Occipital lobe (tissue), 2 donors: ENCODE measurements around the gene TMIGD1. TPM values are rescaled to one million over a fixed set of nuclear protein-coding genes. Genes with fewer than 3 reads are reported as not detected.
"Not testable (repeated sequence)": the region's sequence is repeated elsewhere in the genome, so short reads cannot be mapped to it uniquely, and the experiment has no call there.

Experiments used
- DNase-seq: peaks from one replicate; lab custom pipeline; 2025; lab: John Stamatoyannopoulos, UW
- total RNA-seq: library from RNA; depleted of rRNA; stranded (reverse); fragments of >200 nt; gene quantifications from one replicate; pipeline ENCODE4 v1.2.3, GENCODE V29; 2014

Gene TMIGD1
- total RNA-seq, 1 donor from 2014 or later, result not detected

- no peak for DNase-seq
Observed at GRCh38 chr17:30358055-30358760, 24.4 kb upstream of the TMIGD1 start.

- no peak for DNase-seq
Observed at GRCh38 chr17:30357476-30357875, 23.6 kb upstream of the TMIGD1 start.

DNA sequence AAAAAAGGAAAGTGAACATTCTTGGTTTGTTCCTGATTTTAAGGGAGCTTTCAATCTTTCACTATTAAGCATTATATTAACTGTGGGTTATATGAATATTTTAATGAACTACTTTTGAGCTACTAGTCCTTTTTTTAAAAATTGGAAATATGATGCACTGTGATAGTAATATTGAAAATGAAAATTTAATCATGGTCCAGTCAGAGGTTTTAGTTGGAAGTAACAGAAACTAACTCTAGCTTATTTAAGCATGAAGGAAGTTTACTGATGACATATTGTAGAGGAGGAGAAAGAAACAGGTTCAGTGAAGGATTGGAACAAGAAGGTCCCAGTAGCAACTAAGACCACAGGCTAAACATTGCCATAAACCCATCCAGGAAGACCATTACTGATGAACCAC lies 20.8 kb upstream of the TMIGD1 start:
- no peak for DNase-seq

DNA sequence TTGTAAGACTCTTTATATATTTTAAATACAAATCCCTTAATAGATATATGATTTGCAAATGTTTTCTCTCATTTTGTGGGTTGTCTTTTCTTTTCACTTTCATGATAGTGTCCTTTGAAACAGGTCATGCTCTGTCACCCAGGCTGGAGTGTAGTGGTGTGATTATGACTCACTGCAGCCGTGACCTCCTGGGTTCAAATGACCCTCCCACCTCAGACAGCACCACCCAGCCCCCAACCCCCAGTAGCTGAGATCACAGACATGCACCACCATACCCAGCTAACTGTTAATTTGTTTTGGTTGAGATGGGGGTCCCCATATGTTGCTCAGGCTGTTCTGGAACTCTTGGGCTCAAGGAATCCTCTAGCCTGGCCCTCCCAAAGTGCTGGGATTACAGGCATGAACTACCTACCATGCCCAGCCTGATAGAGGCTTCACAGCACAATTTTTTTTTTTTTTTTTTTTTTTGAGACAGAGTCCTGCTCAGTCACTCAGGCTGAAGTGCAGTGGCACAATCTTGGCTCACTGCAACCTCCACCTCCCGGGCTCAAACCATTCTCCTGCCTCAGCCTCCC lies 18.5 kb upstream of the TMIGD1 start:
- no peak for DNase-seq

DNA sequence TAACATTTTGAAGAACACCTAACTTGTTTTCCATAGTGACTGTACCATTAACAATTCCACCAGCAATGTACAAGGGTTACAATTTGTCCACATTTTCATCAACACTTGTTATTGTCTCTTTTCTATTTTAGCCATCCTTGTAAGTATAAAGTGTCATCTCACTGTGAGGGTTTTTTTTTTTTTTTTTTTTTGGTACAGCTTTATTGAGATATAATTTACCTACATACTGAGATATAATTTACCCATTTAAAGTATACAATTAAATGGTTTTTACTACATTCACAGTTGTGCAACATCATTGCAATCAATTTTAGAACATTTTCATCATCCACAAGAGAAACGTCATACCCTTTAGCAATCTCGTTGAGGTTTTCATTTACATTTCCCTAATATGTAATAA lies 17.9 kb upstream of the TMIGD1 start:
- DNase-seq, result no peak

GRCh38 chr17:30351263-30351662 lies 17.4 kb upstream of the TMIGD1 start:
- DNase-seq, result not testable (repeated sequence)

DNA sequence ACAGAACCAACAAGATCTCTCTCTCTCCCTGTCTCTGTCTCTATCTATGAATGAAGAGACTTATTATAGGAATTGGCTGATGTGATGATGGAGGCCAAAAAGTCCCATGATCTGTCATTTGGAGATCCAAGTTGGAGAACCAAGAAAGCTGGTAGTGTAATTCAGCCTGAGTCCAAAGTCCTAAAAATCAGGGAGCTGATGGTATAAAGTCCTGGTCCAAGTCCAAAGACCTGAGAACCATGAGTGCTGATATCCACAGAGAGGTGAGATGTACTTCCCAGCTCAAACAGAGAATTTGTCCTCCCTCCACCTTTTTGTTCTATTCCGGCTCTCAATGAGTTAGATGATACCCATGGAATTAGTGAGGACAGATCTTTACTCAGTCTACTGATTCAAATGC lies 15.4 kb upstream of the TMIGD1 start:
- no peak for DNase-seq

- DNase-seq, result no peak
Observed at GRCh38 chr17:30347488-30347887, 13.6 kb upstream of the TMIGD1 start.

DNA sequence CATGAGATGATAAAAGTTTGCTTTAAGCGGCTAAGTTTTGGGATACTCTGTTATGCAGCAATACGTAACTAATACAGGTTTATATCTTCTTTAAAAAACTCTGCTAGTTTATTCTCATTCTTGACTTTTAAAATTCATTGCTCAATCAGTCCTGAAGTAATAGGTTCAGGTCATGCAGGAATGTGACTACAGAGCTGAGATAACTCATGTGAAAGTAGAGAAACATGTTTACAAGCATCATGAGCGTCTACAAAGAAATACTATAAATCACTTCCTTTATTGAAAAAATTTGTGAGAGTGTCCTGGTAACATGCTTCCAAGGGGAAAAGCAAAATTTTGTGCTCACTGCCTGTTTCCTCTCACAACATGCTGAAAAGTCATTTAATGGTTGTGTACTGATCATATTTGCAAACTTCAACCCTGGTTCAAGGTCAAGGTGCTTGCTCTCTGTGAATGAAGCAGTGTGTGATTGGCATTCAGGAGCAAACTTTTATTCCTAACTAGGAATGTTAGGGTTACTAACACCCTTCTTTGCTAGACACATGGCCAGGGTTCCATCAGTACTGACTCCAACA lies 12.5 kb upstream of the TMIGD1 start:
- no peak for DNase-seq

GRCh38 chr17:30345527-30346075 lies 11.7 kb upstream of the TMIGD1 start:
- no peak for DNase-seq

GRCh38 chr17:30345089-30345433 lies 11.2 kb upstream of the TMIGD1 start:
- no peak for DNase-seq

DNA sequence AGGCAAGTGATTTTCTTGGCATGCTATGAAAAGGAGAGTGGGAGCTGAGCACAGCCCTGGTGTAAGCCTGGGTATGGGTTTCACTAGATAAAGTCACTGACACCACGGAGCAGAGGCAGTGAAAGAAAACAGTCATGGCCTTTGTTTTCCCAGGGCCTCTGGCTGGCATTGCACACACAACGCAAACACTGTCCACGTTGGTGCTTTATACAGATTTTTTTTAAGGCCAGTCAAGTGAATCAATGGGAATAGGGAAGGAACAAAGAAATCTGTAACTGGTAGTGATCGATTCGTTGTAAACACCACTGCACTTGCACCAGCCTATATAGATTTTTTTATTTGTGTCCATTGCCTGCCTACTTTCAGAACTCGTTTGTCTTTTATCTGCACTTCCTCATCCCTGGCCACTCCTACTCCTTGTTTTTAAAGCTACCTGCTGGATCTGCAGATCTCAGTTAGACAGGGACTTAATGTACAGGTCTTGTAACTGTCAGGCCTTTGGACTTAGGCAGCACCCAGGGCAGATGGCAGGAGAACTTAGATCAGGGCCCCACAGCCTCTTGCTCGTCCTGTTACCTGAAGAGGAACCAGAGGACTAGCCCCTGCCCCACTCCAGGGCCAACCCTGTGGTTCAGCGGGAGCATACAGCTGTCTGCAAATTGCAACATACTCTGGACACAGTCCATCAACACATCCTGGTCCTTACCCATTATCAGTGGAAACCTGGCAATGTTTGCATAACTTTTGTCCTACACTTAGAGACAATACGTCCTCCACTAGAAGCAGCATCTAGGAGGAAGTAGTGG lies 10.6 kb upstream of the TMIGD1 start:
- peak; percentile 41 for DNase-seq

- no peak for DNase-seq
Observed at GRCh38 chr17:30343796-30344195, 9.9 kb upstream of the TMIGD1 start.

GRCh38 chr17:30343244-30343643 lies 9.4 kb upstream of the TMIGD1 start:
- DNase-seq, result not testable (repeated sequence)

DNA sequence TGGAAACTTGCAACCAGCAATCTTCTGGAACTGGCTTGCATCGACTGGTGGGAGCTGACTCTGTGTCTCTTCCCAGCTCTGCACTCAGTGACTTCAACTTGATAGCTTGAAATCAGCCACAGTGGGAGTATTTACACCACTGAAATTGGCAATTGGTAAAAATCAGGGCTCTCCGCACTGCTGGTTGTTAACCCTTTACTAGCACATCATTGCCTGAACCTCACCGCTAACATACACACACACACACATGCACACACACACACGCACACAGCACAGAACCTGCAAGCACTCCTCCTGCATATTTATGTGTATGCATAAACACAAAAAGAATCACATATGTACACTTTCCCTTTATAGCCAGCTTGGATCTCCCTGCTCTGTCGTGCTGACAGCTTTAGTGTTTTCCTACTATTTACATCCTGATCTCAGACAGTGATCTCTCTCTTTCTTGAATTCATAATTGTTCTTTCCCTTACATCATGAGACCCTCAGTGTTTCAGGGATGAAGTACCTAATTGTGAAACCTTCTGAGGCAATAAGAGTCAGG lies 7.9 kb upstream of the TMIGD1 start:
- no peak for DNase-seq

DNA sequence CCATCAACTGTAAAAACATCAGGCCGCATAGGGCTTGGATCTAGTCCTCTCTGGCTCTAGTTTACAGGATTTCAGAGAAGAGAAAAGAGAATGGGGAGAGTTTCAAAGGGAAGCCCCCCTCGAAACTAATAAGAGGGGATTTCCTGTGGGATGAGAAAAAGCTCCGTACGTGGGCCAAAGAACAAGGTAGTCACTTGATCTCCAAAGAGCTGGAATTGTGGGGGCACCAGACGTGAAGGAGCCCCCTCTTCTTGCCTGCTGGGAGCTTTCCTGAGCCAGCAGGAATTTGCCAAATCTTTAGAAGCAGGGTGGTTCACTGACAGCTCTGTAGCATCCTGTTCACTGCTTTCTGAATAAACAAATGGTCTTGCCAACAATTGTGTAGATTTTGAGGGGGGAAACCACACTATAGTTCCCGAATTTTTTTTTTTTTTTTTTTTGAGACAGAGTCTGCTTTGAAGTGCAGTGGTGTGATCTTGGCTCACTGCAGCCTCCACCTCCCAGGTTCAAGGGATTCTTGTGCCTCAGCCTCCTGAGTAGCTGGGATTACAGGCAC lies 7.0 kb upstream of the TMIGD1 start:
- DNase-seq, result no peak

GRCh38 chr17:30339086-30339485 lies 5.2 kb upstream of the TMIGD1 start:
- DNase-seq, result no peak

- DNase-seq, result no peak
Observed at GRCh38 chr17:30337393-30337999, 3.6 kb upstream of the TMIGD1 start.

DNA sequence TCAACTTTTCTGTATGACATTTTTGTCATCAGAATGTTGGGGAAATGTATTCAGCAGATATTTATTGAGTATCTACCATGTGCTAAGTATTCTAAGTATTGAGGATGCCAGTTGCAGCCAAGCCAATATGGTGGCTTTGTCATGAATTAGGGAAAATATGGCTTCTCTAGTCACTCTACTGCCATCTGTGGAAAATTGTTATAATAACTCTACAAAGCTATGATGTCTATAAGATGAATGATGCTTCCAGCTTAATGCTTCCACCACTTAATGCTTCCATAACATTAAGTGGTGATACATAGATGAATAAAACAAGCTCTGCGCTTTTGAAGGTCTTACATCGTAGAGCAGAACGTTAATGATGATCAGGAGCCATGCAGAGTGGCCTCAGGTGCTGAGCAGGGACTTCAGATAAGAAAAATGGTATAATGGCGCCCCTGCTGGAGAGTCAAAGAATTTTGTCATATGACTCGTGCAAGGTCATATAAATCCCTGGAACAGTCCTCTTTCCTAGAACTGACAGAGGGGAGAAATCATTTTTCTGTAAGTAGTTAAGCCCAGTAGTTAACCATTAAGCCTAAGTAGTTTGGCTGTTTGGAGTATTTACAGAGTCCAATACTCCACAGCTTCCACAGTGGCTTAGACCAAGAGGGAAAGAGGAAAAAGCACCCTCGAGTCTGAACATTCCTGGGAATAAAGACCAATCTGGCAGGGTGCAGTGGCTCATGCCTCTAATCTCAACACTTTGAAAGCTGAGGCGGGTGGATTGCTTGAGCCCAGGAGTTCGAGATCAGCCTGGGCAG lies 2.7 kb upstream of the TMIGD1 start:
- no peak for DNase-seq

DNA sequence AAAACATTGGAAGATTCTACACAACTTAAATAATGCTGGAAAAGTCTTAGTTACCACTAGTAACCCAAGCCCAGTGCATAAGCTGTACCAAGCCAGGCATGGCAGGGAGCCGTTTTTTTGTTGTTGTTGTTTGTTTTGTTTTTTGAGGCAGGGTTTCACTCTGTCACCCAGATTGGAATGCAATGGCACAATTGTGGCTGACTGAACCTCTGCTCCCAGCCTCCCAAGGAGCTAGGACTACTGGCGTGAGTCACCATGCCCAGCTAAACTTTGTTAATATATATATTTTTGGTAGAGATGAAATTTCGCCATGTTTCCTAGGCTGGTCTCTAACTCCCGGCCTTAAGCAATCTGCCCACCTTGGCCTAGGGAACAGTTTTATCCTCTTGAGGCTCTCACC lies 564 bp upstream of the TMIGD1 start:
- no peak for DNase-seq
